HEK293 (cell line): ENCODE data around the gene RRP12.

Experiments
- CTCF ChIA-PET: fragments of 350-600 bp; formaldehyde crosslinking; extraction: SDS; loops from one replicate; lab custom pipeline; 2021; ENCODE audit warnings: antibody characterized with exemption; lab: Yijun Ruan, JAX
- POLR2A ChIA-PET: fragments of 300-600 bp; formaldehyde crosslinking; extraction: SDS; loops from one replicate; lab custom pipeline; 2020; ENCODE audit warnings: antibody characterized with exemption, inconsistent platforms; lab: Yijun Ruan, JAX
- H3K27ac ChIP-seq: fragments of 200-500 bp; sonication (Bioruptor generic); 2 replicates; pipeline ENCODE4 v1.5.1; 2014; ENCODE audit warnings: low read depth, low read length, control low read depth, inconsistent platforms; ENCODE audit errors: extremely low read depth
- H3K36me3 ChIP-seq, 2 experiments: fragments of 200-500 bp in 1 of 2; sonication (Bioruptor generic) in 1 of 2; 1 replicate in 1 of 2; 2 replicates in 1 of 2; pipeline ENCODE4 v1.5.1; 2014 to 2017; ENCODE audit warnings: inconsistent platforms in 2 of 2, low read length in 2 of 2; ENCODE audit not compliant: control insufficient read depth in 2 of 2, insufficient read depth in 1 of 2
- H3K4me1 ChIP-seq: fragments of 200-500 bp; sonication (Bioruptor generic); 2 replicates; pipeline ENCODE4 v1.5.1; 2014; ENCODE audit warnings: mild to moderate bottlenecking, low read length, inconsistent platforms; ENCODE audit not compliant: control insufficient read depth, insufficient read depth
- H3K4me3 ChIP-seq: 2 replicates; pipeline ENCODE4 v1.5.1; 2011; ENCODE audit warnings: low read depth, mild to moderate bottlenecking, control low read depth, low read length, moderate library complexity
- H3K9me3 ChIP-seq: fragments of 200-500 bp; sonication (Bioruptor generic); 2 replicates; pipeline ENCODE4 v1.5.1; 2014; ENCODE audit warnings: low read depth, low read length, inconsistent platforms; ENCODE audit not compliant: control insufficient read depth, insufficient read depth
- ELK4 ChIP-seq: IDR thresholded peaks from 2 replicates; pipeline ENCODE4 v1.6.1; 2011; ENCODE audit warnings: mild to moderate bottlenecking, low read depth, low read length, borderline replicate concordance
- GFI1B ChIP-seq: fragments of 450-650 bp; formaldehyde crosslinking; IDR thresholded peaks from 2 replicates; pipeline ENCODE4 v1.5.1; 2016; ENCODE audit warnings: missing biosample characterization, missing genetic modification characterization
- HOXA7 ChIP-seq: sonication (generic); formaldehyde crosslinking; IDR thresholded peaks from 2 replicates; pipeline ENCODE4 v1.8.1; 2022; ENCODE audit warnings: missing genetic modification reagents, borderline replicate concordance
- ZBTB49 ChIP-seq: fragments of 450-650 bp; formaldehyde crosslinking; IDR thresholded peaks from 2 replicates; pipeline ENCODE4 v1.5.1; 2016; ENCODE audit warnings: missing biosample characterization, missing genetic modification characterization, low read depth
- ZEB2 ChIP-seq: fragments of 450-650 bp; formaldehyde crosslinking; IDR thresholded peaks from 2 replicates; pipeline ENCODE4 v1.5.1; 2016; ENCODE audit warnings: missing biosample characterization, missing genetic modification characterization
- ZNF132 ChIP-seq: fragments of 450-650 bp; formaldehyde crosslinking; IDR thresholded peaks from 2 replicates; pipeline ENCODE4 v1.5.1; 2017; ENCODE audit warnings: missing biosample characterization, missing genetic modification characterization, borderline replicate concordance
- ZNF16 ChIP-seq: fragments of 450-650 bp; formaldehyde crosslinking; IDR thresholded peaks from 2 replicates; pipeline ENCODE4 v1.5.1; 2016; ENCODE audit warnings: low read depth, missing biosample characterization, missing genetic modification characterization
- ZNF174 ChIP-seq: fragments of 450-650 bp; formaldehyde crosslinking; IDR thresholded peaks from 2 replicates; pipeline ENCODE4 v1.5.0; 2017; ENCODE audit warnings: missing biosample characterization, mild to moderate bottlenecking, missing genetic modification characterization
- ZNF184 ChIP-seq: fragments of 450-650 bp; IDR thresholded peaks from 2 replicates; pipeline ENCODE4 v1.5.1; 2018; ENCODE audit warnings: missing biosample characterization, mild to moderate bottlenecking, missing genetic modification characterization
- ZNF280C ChIP-seq: fragments of 450-650 bp; formaldehyde crosslinking; IDR thresholded peaks from 2 replicates; pipeline ENCODE4 v1.5.1; 2016; ENCODE audit warnings: missing biosample characterization, missing genetic modification characterization
- ZNF423 ChIP-seq: fragments of 450-650 bp; formaldehyde crosslinking; IDR thresholded peaks from 2 replicates; pipeline ENCODE4 v1.5.1; 2016; ENCODE audit warnings: missing biosample characterization, missing genetic modification characterization
- ZNF501 ChIP-seq: fragments of 450-650 bp; formaldehyde crosslinking; IDR thresholded peaks from 2 replicates; pipeline ENCODE4 v1.5.1; 2016; ENCODE audit warnings: missing biosample characterization, missing genetic modification characterization
- ZNF513 ChIP-seq: fragments of 450-650 bp; IDR thresholded peaks from 2 replicates; pipeline ENCODE4 v1.5.1; 2018; ENCODE audit warnings: missing biosample characterization, missing genetic modification characterization
- ZNF600 ChIP-seq: fragments of 450-650 bp; formaldehyde crosslinking; IDR thresholded peaks from 2 replicates; pipeline ENCODE4 v1.5.1; 2016; ENCODE audit warnings: missing biosample characterization, missing genetic modification characterization
- ZNF624 ChIP-seq: fragments of 450-650 bp; formaldehyde crosslinking; IDR thresholded peaks from 2 replicates; pipeline ENCODE4 v1.5.1; 2017; ENCODE audit warnings: missing biosample characterization, missing genetic modification characterization
- ZNF626 ChIP-seq: fragments of 450-650 bp; sonication (Bioruptor Pico); formaldehyde crosslinking; IDR thresholded peaks from 2 replicates; pipeline ENCODE4 v1.5.1; 2018; ENCODE audit warnings: missing biosample characterization, missing genetic modification characterization, inconsistent platforms
- ZNF658 ChIP-seq: fragments of 450-650 bp; formaldehyde crosslinking; IDR thresholded peaks from 2 replicates; pipeline ENCODE4; 2016; ENCODE audit warnings: missing biosample characterization, missing genetic modification characterization
- ZNF670 ChIP-seq: fragments of 450-650 bp; formaldehyde crosslinking; IDR thresholded peaks from 2 replicates; pipeline ENCODE4 v1.5.1; 2016; ENCODE audit warnings: missing biosample characterization, missing genetic modification characterization, low read depth
- ZNF677 ChIP-seq: fragments of 450-650 bp; IDR thresholded peaks from 2 replicates; pipeline ENCODE4 v1.5.0; 2018; ENCODE audit warnings: missing biosample characterization, mild to moderate bottlenecking, missing genetic modification characterization, moderate library complexity
- ZNF701 ChIP-seq: fragments of 450-650 bp; formaldehyde crosslinking; IDR thresholded peaks from 2 replicates; pipeline ENCODE4 v1.5.1; 2016; ENCODE audit warnings: missing biosample characterization, missing genetic modification characterization
- ZNF704 ChIP-seq: fragments of 450-650 bp; formaldehyde crosslinking; IDR thresholded peaks from 2 replicates; pipeline ENCODE4 v1.5.1; 2016; ENCODE audit warnings: missing biosample characterization, missing genetic modification characterization
- ZNF76 ChIP-seq: fragments of 450-650 bp; formaldehyde crosslinking; IDR thresholded peaks from 2 replicates; pipeline ENCODE4; 2016; ENCODE audit warnings: low read depth, missing biosample characterization, missing genetic modification characterization, borderline replicate concordance
- ZNF776 ChIP-seq: fragments of 450-650 bp; formaldehyde crosslinking; IDR thresholded peaks from 2 replicates; pipeline ENCODE4 v1.5.0; 2017; ENCODE audit warnings: missing biosample characterization, missing genetic modification characterization, borderline replicate concordance
- ZSCAN30 ChIP-seq: fragments of 450-650 bp; IDR thresholded peaks from 2 replicates; pipeline ENCODE4 v1.5.1; 2018; ENCODE audit warnings: missing biosample characterization, mild to moderate bottlenecking, missing genetic modification characterization, moderate library complexity

Gene RRP12

GRCh38 chr10:97445722-97446639 is 44.8 kb upstream of the RRP12 start, which contains the start of the genes EXOSC1 and ZDHHC16 (continued):
- TF ChIP-seq ZNF423 (tag by site-specific recombination), result no peak
- TF ChIP-seq ZNF701 (tag by site-specific recombination), result no peak
- TF ChIP-seq ZNF280C (tag by site-specific recombination), result no peak
- no peak for TF ChIP-seq ZNF624 (tag by site-specific recombination)
- no peak for TF ChIP-seq ZNF626
- no peak for TF ChIP-seq ZNF704 (tag by site-specific recombination)
- TF ChIP-seq ZNF184 (tag by site-specific recombination), result no peak

GRCh38 chr10:97445357-97445721 is 44.2 kb upstream of the RRP12 start:
- POLR2A ChIA-PET, result interaction anchor here (1.7 to 2.0 kb wide), 2 partner anchors 9 to 11 kb away, joined by 5 to 11 read pairs; no protein-coding TSS in a partner anchor
- Histone ChIP-seq H3K27ac (peak overlapping the region; percentile 32; the same call in 1 of the 2 replicates), H3K9me3 (no peaks in the 10 kb centered on the region), H3K4me1 (peaks cover 6% of the 10 kb centered on the region; the same call in 1 of the 2 replicates), H3K4me3 (peak overlapping the region; percentile 88), H3K36me3 (peaks cover 25 to 29% of the 10 kb centered on the region in 2 experiments)
- TF ChIP-seq ZNF501 (tag by site-specific recombination) (peak; percentile 30; the same call in 1 of the 2 replicates), ZNF513 (tag by site-specific recombination) (no peak), ZNF600 (tag by site-specific recombination) (peak; percentile 51; the same call in 1 of the 2 replicates), ELK4 (no peak), ZNF16 (tag by site-specific recombination) (no peak)
- CTCF ChIA-PET, result interaction anchor here (0.8 to 1.0 kb wide), 4 partner anchors 37 to 127 kb away, joined by 3 to 7 read pairs (median 4); partner anchors contain the start of gene ANKRD2

- Histone ChIP-seq H3K27ac (no peak overlapping the region), H3K4me3 (no peak overlapping the region), H3K9me3 (no peaks in the 10 kb centered on the region), H3K36me3 (peaks cover 33% of the 10 kb centered on the region in 2 experiments), H3K4me1 (peaks cover 6% of the 10 kb centered on the region; the same call in 1 of the 2 replicates)
- CTCF ChIA-PET, result interaction anchor here (0.6 to 0.8 kb wide), 2 partner anchors 18 to 38 kb away, joined by 3 read pairs; no protein-coding TSS in a partner anchor
- POLR2A ChIA-PET, result interaction anchor here (1.7 to 2.0 kb wide), 2 partner anchors 10 to 11 kb away, joined by 5 to 11 read pairs; no protein-coding TSS in a partner anchor
- TF ChIP-seq ZNF677 (tag by site-specific recombination) (no peak), ZNF658 (no peak), ZNF76 (tag by site-specific recombination) (no peak), ZNF670 (no peak), ZNF132 (tag by site-specific recombination) (no peak), ZEB2 (no peak), ZNF776 (no peak), ZSCAN30 (tag by site-specific recombination) (no peak), ZNF174 (tag by site-specific recombination) (no peak), HOXA7 (no peak), GFI1B (tag by site-specific recombination) (no peak), ZBTB49 (tag by site-specific recombination) (no peak)
These were observed 43.1 kb upstream of the RRP12 start for GRCh38 chr10:97444212-97444611.
